HG03342 (cell line): Measurements from ENCODE around the gene WNT8A.
"Not testable (repeated sequence)": the region's sequence is repeated elsewhere in the genome, so short reads cannot be mapped to it uniquely, and the experiment has no call there.

Source experiments
- ATAC-seq: cut with Tn5 transposase; IDR thresholded peaks from one replicate; pipeline ENCODE4 v1.9.1; 2021; ENCODE audit warnings: mild to moderate bottlenecking, moderate library complexity; ENCODE audit not compliant: unreplicated experiment

Gene WNT8A

GRCh38 chr5:138083702-138084101, at the start of gene WNT8A:
Gene WNT8A, plus strand, starts transcription at chr5:138084033. Its CDS starts 95 bp downstream, at chr5:138084128.
- no peak for ATAC-seq

GRCh38 chr5:138035605-138036537, 48.0 kb upstream of the WNT8A start:
- peak; percentile 44 for ATAC-seq

DNA sequence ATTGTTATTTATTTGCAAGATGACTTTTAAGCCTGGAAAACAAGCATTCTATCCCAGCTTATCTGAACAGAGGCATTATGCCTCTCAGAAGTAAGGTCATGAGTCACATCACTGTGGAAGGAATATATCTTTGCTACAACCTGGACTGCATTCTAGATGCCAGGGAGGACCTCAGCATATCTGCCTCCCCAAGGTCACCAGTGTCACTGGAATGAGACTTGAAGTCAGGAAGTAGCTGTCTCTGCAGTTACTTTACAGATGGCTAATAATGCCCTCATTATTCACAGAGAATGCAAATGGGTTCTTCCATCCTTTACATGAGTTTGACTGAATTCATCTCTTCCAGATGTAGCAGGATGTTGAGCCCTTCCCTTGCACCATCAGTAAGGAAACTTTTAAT, 46.6 kb upstream of the WNT8A start:
- no peak for ATAC-seq

- ATAC-seq: no peak
These were observed 45.8 kb upstream of the WNT8A start for GRCh38 chr5:138037907-138038633.

GRCh38 chr5:138038826-138039225, 45.0 kb upstream of the WNT8A start:
- no peak for ATAC-seq

DNA sequence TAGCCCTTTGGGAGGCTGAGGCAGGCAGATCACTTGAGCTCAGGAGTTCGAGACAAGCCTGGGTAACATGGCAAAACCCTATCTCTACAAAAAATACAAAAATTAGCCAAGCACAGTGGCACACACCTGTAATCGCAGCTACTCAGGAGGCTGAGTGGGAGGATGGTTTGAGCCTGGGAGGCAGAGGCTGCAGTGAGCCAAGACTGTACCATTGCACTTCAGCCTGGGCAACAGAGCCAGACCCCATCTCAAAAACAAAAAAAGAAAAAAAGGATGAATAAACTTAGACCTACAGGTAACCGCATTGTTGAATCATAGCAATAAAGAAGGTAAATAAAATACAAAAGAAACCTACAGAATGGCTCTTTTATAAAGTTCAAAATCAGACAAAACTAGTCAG, 38.5 kb upstream of the WNT8A start:
- not testable (repeated sequence) for ATAC-seq

- ATAC-seq: no peak
These were observed 32.2 kb upstream of the WNT8A start for GRCh38 chr5:138051441-138052296.

DNA sequence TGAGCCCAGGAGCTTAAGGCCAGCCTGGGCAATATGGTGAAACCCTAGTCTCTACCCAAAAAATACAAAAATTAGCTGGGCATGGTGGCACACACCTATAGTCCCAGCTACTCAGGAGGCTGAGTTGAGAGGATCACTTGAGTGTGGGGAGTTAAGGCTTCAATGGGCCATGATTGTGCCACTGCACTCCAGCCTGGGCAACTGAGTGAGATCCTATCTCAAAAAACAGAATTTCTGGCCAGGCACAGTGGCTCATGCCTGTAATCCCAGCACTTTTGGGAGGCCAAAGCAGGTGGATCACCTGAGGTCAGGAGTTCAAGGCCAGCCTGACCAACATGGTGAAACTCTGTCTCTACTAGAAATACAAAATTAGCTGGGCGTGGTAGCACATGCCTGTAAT, 31.1 kb upstream of the WNT8A start:
- ATAC-seq: not testable (repeated sequence)

- ATAC-seq: no peak
These were observed 30.3 kb upstream of the WNT8A start for GRCh38 chr5:138053554-138053953.

DNA sequence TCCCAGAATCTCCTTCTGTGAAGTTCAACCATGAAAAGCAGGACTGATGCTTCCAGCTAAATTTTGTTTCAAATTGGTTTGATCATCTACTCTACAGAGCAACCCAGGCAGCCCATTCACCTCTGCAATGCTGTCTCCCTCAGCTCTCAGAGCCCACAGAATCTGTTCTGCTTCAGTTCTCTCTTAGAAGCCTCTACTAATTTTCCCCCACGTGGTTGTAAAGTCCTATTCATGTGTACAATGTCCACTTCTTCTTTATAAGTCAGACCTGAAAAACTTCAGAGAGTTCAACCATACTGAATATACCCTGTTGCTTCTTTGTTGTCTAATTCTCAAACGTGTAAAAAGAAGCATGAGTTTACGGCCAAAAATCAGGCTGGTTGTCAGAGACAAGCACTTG, 29.6 kb upstream of the WNT8A start:
- no peak for ATAC-seq

DNA sequence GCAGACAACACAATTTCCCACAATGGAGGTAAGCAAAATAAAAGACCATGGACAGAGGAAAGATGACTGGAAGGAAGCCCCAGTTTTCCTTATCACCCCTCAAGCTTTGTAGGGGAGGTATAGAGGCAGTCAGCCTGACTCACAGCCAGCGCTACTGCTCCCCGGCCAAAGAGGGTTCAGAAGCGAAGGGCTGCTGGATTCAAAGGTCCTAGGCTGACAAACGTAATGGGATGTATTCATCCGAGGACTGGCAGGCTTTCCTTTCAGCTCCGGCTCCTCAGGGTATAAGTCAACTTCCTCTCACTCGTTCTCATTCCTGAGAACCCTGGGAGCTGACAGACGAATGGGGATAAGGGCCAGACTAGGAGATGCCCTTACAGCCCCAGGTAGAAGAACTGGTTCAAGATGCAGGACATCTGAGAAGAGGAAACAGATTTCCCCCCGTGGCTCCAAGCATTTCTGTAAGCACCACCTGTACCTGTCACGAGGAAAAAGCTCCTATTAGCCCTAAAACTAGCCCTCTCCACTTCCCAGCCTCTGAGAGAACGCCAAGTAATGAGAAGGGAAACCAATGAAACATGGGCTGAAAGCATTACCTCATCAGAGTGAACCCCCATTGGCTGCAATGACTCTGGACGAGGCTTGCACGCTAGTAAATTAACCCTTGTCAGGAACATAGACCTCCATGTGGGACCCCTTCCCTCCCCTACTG, 28.8 kb upstream of the WNT8A start:
- no peak for ATAC-seq

- ATAC-seq: no peak
These were observed 19.3 kb upstream of the WNT8A start for GRCh38 chr5:138064526-138064925.

GRCh38 chr5:138065102-138065501, 18.7 kb upstream of the WNT8A start:
- ATAC-seq: no peak

DNA sequence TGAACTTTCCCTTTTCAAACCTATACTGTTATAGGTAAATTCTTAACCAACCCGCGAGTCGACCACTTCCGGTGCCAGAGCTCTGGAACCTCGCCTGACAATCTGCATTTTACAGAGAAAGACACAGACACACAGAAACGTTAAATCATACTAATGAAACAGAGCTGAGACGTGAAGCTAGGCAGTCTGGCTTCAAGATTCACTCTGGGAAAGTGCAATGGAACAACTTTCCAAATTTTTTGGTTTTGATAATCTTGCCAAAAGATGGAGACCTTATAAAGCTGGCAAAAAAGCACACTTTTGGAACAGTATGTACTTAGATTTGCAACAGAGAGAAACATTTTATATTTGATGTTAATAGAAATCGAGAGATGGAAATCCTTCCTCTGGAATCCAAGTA, 15.9 kb upstream of the WNT8A start:
- no peak for ATAC-seq

- ATAC-seq: no peak
These were observed 14.9 kb upstream of the WNT8A start for GRCh38 chr5:138068742-138069600.

GRCh38 chr5:138070026-138070425, 13.8 kb upstream of the WNT8A start:
- not testable (repeated sequence) for ATAC-seq

GRCh38 chr5:138077064-138077696, 6.7 kb upstream of the WNT8A start:
- ATAC-seq: no peak

GRCh38 chr5:138078006-138078643, 5.7 kb upstream of the WNT8A start:
- ATAC-seq: no peak

GRCh38 chr5:138082033-138082432, 1.8 kb upstream of the WNT8A start:
- ATAC-seq: no peak
